ENCODE results near the gene SRRM1. TPM values are rescaled to one million over a fixed set of nuclear protein-coding genes. Genes with fewer than 3 reads are reported as not detected.

The SRRM1 gene
- total and polyA plus RNA-seq, 4 donors: 45.5 to 129 (median 76.9) TPM

DNA sequence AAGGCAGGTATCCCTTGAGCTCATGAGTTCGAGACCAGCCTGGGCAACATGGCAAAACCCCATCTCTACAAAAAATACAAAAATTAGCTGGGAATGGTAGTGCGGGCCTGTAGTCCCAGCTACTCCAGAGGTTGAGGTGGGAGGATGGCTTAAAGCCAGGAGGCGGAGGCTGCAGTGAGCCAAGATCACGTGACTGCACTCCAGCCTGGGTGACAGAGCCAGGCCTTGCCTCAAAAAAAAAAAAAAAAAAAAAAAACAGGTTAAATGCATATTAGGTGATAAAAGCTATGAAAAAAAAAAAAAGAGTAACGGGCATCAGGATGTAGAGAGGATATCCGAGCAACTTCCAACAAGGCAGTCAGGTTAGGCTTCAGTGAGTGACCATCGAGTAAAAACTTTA, 2.8 kb upstream of the SRRM1 start:
- H3K4me3 ChIP-seq (ENCODE audit: low read depth, low read length): no peak overlapping the region
- no peaks in the 10 kb centered on the region for H3K9me3 ChIP-seq (ENCODE audit: control insufficient read depth, insufficient read depth, low read length)
- 100% methylated on average over 1 of the region's 7 CpGs for WGBS (ENCODE audit: insufficient coverage)
- H3K27me3 ChIP-seq (ENCODE audit: control insufficient read depth, insufficient read depth, low read length): no peaks in the 10 kb centered on the region
- no peaks in the 10 kb centered on the region for H3K36me3 ChIP-seq (ENCODE audit: control insufficient read depth, insufficient read depth, low read length)
- peaks cover 19% of the 10 kb centered on the region for H3K4me1 ChIP-seq (ENCODE audit: control insufficient read depth, insufficient read depth, low read length)
- H3K27ac ChIP-seq (ENCODE audit: low read depth, low read length): no peak overlapping the region
- DNase-seq (ENCODE audit: low read depth in 4 of 6, low spot score in 6 of 6): no peak

DNA sequence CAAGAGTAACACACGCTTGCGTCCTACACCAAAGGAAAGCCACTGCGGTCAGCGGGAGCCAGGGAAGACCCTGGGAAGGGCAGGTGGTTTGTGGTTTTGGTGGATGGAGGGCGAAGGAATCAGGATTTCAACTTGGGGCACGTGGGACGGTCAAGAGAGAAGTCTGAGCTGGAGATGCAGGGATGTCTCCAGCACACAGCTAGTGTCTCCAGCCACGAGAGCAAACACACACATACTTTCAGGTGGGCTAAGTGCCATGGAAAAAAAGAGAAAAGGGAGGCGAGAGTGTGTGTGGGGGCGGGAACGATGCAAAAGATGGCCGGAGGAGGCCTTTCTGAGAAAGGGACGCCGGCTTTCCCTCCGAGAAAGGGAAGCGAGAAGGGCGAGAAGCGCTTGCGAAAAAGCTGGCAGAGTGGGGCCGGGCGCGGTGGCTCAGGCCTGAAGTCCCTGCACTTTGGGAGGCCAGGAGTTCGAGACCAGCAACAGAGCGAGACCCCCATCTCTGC, 1.4 kb upstream of the SRRM1 start:
- H3K4me1 ChIP-seq (ENCODE audit: control insufficient read depth, insufficient read depth, low read length): peaks cover 19% of the 10 kb centered on the region
- H3K36me3 ChIP-seq (ENCODE audit: control insufficient read depth, insufficient read depth, low read length): peaks cover 5% of the 10 kb centered on the region
- peak overlapping the region; percentile 100 for H3K27ac ChIP-seq (ENCODE audit: low read depth, low read length)
- H3K27me3 ChIP-seq (ENCODE audit: control insufficient read depth, insufficient read depth, low read length): no peaks in the 10 kb centered on the region
- peak overlapping the region; percentile 89 for H3K4me3 ChIP-seq (ENCODE audit: low read depth, low read length)
- DNase-seq (ENCODE audit: low read depth in 4 of 6, low spot score in 6 of 6): peak in 2 of 6 donors; percentile 28 to 40
- WGBS (ENCODE audit: insufficient coverage): 29% methylated on average over 16 of the region's 24 CpGs
- H3K9me3 ChIP-seq (ENCODE audit: control insufficient read depth, insufficient read depth, low read length): no peaks in the 10 kb centered on the region

DNA sequence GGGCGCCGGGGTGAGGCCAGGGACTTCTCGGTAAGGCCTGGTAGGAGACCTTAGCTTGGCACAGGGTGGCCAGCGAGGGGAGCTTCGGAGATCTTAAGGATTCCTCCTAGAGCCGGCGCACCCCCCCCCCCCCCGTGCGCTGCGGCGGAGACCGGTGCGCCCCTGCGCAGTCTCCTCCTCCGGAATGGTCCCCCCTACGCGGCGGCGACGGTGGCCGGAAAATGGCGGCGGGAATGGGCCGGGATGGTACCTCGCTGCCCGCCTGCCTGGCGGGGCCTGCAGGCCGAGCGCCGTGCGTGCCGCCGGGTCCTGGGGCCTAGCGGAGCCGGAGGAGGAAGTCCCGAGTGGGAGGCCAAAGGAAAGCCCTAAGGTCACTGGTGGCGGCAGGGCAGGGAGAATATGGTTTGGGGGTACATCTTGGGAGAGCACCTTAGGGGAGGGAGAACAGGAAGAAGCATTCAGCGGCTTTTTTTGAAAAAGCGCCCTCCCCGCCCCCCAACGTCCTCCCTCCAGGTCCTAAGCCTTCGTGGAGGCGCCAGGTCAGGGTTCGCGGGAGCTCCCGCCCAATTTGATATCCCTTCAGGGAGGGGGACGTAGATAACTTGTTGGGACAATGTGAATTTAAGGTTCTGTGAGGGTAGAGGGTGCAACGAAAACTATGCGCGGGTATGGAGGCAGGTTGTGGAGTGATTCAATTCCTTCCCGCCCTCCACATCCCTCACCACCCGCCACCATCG, 429 bp downstream of the SRRM1 start:
- WGBS (ENCODE audit: insufficient coverage): 0% methylated on average over 39 of the region's 53 CpGs
- Histone ChIP-seq H3K4me1 (ENCODE audit: control insufficient read depth, insufficient read depth, low read length) (peaks cover 19% of the 10 kb centered on the region), H3K27me3 (ENCODE audit: control insufficient read depth, insufficient read depth, low read length) (no peaks in the 10 kb centered on the region), H3K27ac (ENCODE audit: low read depth, low read length) (peak overlapping the region; percentile 93), H3K4me3 (ENCODE audit: low read depth, low read length) (peak overlapping the region; percentile 88), H3K9me3 (ENCODE audit: control insufficient read depth, insufficient read depth, low read length) (no peaks in the 10 kb centered on the region), H3K36me3 (ENCODE audit: control insufficient read depth, insufficient read depth, low read length) (peaks cover 5% of the 10 kb centered on the region)
- no peak for DNase-seq (ENCODE audit: low read depth in 4 of 6, low spot score in 6 of 6)

DNA sequence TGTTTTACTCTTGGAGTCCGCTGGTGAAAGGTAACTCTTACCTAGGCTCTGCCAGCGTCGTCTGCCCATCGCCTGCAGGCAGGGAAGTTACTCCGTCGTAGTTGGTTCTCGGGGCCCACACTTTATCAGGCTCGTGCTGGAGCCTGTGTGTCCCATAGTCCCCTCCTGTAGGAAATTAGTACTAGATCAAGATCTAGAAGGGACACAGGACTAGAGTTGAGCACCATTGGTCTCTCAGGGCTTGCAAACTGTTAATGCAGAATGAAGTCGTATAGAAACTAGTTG, 940 bp downstream of the SRRM1 start:
- H3K27me3 ChIP-seq (ENCODE audit: control insufficient read depth, insufficient read depth, low read length): no peaks in the 10 kb centered on the region
- H3K4me3 ChIP-seq (ENCODE audit: low read depth, low read length): peak overlapping the region; percentile 88
- peak overlapping the region; percentile 93 for H3K27ac ChIP-seq (ENCODE audit: low read depth, low read length)
- WGBS (ENCODE audit: insufficient coverage): 0% methylated on average over 7 of the region's 9 CpGs
- DNase-seq (ENCODE audit: low read depth in 4 of 6, low spot score in 6 of 6): no peak
- no peaks in the 10 kb centered on the region for H3K9me3 ChIP-seq (ENCODE audit: control insufficient read depth, insufficient read depth, low read length)
- H3K4me1 ChIP-seq (ENCODE audit: control insufficient read depth, insufficient read depth, low read length): peaks cover 19% of the 10 kb centered on the region
- peaks cover 8% of the 10 kb centered on the region for H3K36me3 ChIP-seq (ENCODE audit: control insufficient read depth, insufficient read depth, low read length)

DNA sequence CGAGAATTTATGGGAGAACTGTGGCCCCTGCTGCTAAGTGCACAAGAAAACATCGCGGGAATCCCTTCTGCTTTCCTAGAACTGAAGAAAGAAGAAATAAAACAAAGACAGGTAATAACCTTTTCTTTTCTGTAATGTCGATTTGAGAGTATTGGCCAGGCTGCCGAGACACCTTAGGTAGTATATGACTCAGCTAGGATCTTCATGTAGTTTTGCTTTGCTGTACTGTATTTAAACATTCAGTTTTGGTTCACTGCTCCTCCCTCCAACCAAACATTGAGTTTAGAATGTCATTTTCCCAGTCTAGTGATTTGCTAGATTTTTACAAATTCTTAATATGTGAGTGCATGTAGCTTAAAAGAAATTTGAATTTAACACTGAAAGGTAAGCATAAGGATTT, 5.8 kb downstream of the SRRM1 start:
- H3K27me3 ChIP-seq (ENCODE audit: control insufficient read depth, insufficient read depth, low read length): no peaks in the 10 kb centered on the region
- H3K27ac ChIP-seq (ENCODE audit: low read depth, low read length): no peak overlapping the region
- no peaks in the 10 kb centered on the region for H3K9me3 ChIP-seq (ENCODE audit: control insufficient read depth, insufficient read depth, low read length)
- H3K4me3 ChIP-seq (ENCODE audit: low read depth, low read length): no peak overlapping the region
- WGBS (ENCODE audit: insufficient coverage): 100% methylated on average over 2 of the region's 5 CpGs
- H3K4me1 ChIP-seq (ENCODE audit: control insufficient read depth, insufficient read depth, low read length): peaks cover 2% of the 10 kb centered on the region
- H3K36me3 ChIP-seq (ENCODE audit: control insufficient read depth, insufficient read depth, low read length): peaks cover 27% of the 10 kb centered on the region
- no peak for DNase-seq (ENCODE audit: low read depth in 4 of 6, low spot score in 6 of 6)

DNA sequence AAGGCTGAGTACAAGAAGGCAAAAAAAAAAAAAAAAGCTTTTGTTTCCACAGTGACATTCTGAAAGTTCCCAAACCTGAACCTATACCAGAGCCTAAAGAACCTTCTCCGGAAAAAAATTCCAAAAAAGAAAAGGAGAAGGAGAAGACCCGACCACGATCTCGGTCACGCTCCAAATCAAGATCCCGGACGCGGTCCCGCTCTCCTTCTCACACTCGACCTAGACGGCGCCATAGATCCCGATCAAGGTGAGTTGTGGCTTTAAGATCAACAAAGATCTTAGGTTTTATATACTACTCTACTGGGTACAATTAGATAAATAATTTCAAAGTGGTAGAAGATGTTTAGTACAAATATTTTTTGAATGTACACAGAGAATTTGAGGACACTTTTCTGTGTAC, 9.3 kb downstream of the SRRM1 start:
- Histone ChIP-seq H3K36me3 (ENCODE audit: control insufficient read depth, insufficient read depth, low read length) (peaks cover 39% of the 10 kb centered on the region), H3K27me3 (ENCODE audit: control insufficient read depth, insufficient read depth, low read length) (no peaks in the 10 kb centered on the region), H3K9me3 (ENCODE audit: control insufficient read depth, insufficient read depth, low read length) (no peaks in the 10 kb centered on the region), H3K4me1 (ENCODE audit: control insufficient read depth, insufficient read depth, low read length) (no peaks in the 10 kb centered on the region), H3K27ac (ENCODE audit: low read depth, low read length) (no peak overlapping the region), H3K4me3 (ENCODE audit: low read depth, low read length) (no peak overlapping the region)
- no peak for DNase-seq (ENCODE audit: low read depth in 4 of 6, low spot score in 6 of 6)
- 100% methylated on average over 1 of the region's 13 CpGs for whole genome bisulfite sequencing (ENCODE audit: insufficient coverage)

DNA sequence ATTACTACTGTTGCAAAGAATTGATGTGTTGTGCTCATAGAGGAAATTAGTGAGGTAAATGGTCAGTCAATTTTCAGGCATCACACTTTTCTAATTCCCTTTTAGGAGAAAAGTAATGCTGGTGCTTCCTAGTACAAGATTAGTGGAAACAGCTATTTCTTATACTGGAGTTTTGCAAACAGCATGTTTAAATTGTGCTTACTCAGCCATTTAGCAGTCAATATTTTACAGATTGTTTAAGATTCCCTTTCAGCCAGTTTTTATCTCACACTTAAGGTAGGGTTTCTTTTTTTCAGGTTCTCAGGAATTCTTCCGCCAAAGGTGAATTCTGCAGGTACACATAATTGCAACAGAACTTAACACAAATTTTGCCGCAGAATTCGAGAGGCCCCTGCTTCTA, 10.9 kb downstream of the SRRM1 start:
- H3K27me3 ChIP-seq (ENCODE audit: control insufficient read depth, insufficient read depth, low read length): no peaks in the 10 kb centered on the region
- H3K4me3 ChIP-seq (ENCODE audit: low read depth, low read length): no peak overlapping the region
- no peaks in the 10 kb centered on the region for H3K9me3 ChIP-seq (ENCODE audit: control insufficient read depth, insufficient read depth, low read length)
- WGBS (ENCODE audit: insufficient coverage): no CpG with 5 or more reads among the region's 3 CpGs
- H3K4me1 ChIP-seq (ENCODE audit: control insufficient read depth, insufficient read depth, low read length): no peaks in the 10 kb centered on the region
- no peak for DNase-seq (ENCODE audit: low read depth in 4 of 6, low spot score in 6 of 6)
- H3K27ac ChIP-seq (ENCODE audit: low read depth, low read length): no peak overlapping the region
- peaks cover 41% of the 10 kb centered on the region for H3K36me3 ChIP-seq (ENCODE audit: control insufficient read depth, insufficient read depth, low read length)

DNA sequence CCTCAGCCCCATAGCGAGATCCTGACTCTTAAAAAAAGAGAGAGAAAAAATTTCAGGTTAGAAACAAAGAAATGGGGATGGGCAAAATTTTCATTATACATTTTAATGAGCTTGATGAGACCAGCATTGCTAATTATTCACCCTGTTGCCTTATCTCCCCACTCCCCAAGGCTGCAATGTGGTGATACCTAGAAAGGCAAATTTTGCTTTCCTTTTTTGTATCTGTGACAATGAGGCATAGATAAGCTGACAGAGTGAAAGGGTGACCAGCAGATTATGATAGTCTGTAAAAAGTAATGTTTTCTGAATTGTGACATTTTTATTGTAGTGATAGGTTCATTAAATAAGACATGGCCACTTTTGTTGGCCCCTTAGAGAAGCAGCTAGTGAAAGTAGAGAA, 12.9 kb downstream of the SRRM1 start:
- peaks cover 38% of the 10 kb centered on the region for H3K36me3 ChIP-seq (ENCODE audit: control insufficient read depth, insufficient read depth, low read length)
- no peaks in the 10 kb centered on the region for H3K4me1 ChIP-seq (ENCODE audit: control insufficient read depth, insufficient read depth, low read length)
- DNase-seq (ENCODE audit: low read depth in 4 of 6, low spot score in 6 of 6): no peak
- H3K4me3 ChIP-seq (ENCODE audit: low read depth, low read length): no peak overlapping the region
- WGBS (ENCODE audit: insufficient coverage): no CpG with 5 or more reads among the region's 1 CpG
- H3K27ac ChIP-seq (ENCODE audit: low read depth, low read length): no peak overlapping the region
- no peaks in the 10 kb centered on the region for H3K27me3 ChIP-seq (ENCODE audit: control insufficient read depth, insufficient read depth, low read length)
- no peaks in the 10 kb centered on the region for H3K9me3 ChIP-seq (ENCODE audit: control insufficient read depth, insufficient read depth, low read length)

DNA sequence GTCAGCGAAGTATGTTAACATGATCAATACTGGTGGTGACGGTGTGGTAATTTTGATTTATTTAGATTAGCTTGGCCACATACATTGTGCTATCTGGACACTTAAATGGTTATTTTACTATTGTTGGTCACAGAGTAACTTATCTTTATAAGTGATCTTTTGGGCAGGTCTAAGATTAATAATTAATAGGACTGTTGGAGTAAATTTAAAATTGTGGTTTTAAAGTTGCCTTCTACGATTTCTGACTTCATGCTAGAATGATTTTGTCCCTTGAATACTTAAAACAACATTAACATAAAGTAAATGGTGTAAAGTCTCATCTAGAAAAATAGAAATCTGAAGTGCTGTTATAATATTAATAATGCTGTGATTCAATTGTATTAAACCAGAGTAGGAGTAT, 14.7 kb downstream of the SRRM1 start:
- no peak for DNase-seq (ENCODE audit: low read depth in 4 of 6, low spot score in 6 of 6)
- no peaks in the 10 kb centered on the region for H3K4me1 ChIP-seq (ENCODE audit: control insufficient read depth, insufficient read depth, low read length)
- no peak overlapping the region for H3K27ac ChIP-seq (ENCODE audit: low read depth, low read length)
- no peaks in the 10 kb centered on the region for H3K27me3 ChIP-seq (ENCODE audit: control insufficient read depth, insufficient read depth, low read length)
- H3K36me3 ChIP-seq (ENCODE audit: control insufficient read depth, insufficient read depth, low read length): peaks cover 34% of the 10 kb centered on the region
- no peaks in the 10 kb centered on the region for H3K9me3 ChIP-seq (ENCODE audit: control insufficient read depth, insufficient read depth, low read length)
- no peak overlapping the region for H3K4me3 ChIP-seq (ENCODE audit: low read depth, low read length)
- no CpG with 5 or more reads among the region's 3 CpGs for WGBS (ENCODE audit: insufficient coverage)

DNA sequence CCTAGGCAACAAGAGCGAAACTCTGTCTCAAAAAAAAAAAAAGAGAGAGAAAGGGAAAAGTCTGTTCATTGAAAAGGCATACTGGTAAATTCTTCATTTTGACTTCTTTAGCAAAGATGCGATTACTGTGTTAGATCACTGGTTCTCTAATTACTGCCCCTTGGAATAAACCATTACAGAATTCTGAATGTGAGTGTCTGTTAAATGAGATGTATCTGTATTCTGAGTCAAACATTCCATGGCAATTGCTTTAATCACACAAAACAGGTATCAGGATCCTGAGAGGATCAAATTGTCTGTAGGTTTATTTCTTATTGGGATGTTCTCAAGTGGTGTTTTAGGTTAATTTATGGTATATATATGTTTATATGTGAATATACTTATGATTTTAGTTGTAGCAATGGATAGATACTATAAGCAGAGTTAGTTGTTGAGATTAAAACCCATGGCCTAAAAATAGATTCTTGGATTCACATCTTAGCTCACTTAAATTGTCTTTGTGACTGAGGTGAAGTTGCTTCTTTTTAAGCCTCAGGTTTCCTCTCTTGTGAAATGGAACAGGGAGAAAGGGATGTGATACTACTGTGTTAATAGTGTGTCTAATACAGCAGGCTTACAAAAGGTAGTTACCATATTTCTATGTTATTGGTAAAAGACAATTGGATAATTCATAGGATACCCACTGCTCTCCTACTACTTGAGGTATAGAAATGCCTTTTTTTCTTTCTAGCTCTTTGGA, 16.2 kb downstream of the SRRM1 start:
- 100% methylated on average over 1 of the region's 2 CpGs for WGBS (ENCODE audit: insufficient coverage)
- Histone ChIP-seq H3K27ac (ENCODE audit: low read depth, low read length) (no peak overlapping the region), H3K36me3 (ENCODE audit: control insufficient read depth, insufficient read depth, low read length) (peaks cover 42% of the 10 kb centered on the region), H3K27me3 (ENCODE audit: control insufficient read depth, insufficient read depth, low read length) (no peaks in the 10 kb centered on the region), H3K9me3 (ENCODE audit: control insufficient read depth, insufficient read depth, low read length) (no peaks in the 10 kb centered on the region), H3K4me1 (ENCODE audit: control insufficient read depth, insufficient read depth, low read length) (no peaks in the 10 kb centered on the region), H3K4me3 (ENCODE audit: low read depth, low read length) (no peak overlapping the region)
- no peak for DNase-seq (ENCODE audit: low read depth in 4 of 6, low spot score in 6 of 6)

Measured in spinal cord (tissue), 10 donors.